Suprapubic skin (tissue), 3 donors: ENCODE results near the gene CEP290.

Source experiments
- POLR2AphosphoS5 ChIP-seq, 3 donors: sonication (generic); formaldehyde crosslinking; IDR thresholded peaks; one replicate each; pipeline ENCODE4 v1.6.1; 2017; ENCODE audit warnings: antibody characterized with exemption in 3 of 3
- TF ChIP-seq, protein P1 (sequence below), 2 donors: fragments of 200-600 bp in 1 of 2; fragments of 450-650 bp in 1 of 2; sonication (generic) in 1 of 2; IDR thresholded peaks; one replicate each; pipeline ENCODE4 v1.5.1; 2016 to 2019; ENCODE audit warnings: antibody characterized with exemption in 2 of 2, mild to moderate bottlenecking in 1 of 2, moderate library complexity in 1 of 2

DNA sequence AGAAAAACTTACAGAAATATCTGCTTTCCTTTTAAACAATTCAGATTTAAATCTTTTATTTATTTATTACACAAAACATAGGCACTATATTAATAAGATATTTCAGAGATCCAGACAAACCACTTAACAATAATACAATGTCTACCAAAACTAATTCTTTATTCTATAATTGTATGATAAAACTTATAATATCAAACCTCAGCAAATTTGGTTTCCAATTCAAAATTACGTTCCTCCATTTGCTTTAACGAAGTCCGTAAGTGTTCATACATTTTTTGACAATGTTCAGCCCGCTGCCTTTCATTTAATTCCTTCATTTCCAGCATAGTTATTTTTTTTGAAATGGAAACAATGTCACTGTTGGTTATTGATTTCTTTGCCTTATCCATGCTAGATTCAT, 48.3 kb downstream of the CEP290 start:
- no peak for TF ChIP-seq POLR2AphosphoS5 (IDR thresholded peaks at IDR 0.05)
- TF ChIP-seq, protein P1, sequence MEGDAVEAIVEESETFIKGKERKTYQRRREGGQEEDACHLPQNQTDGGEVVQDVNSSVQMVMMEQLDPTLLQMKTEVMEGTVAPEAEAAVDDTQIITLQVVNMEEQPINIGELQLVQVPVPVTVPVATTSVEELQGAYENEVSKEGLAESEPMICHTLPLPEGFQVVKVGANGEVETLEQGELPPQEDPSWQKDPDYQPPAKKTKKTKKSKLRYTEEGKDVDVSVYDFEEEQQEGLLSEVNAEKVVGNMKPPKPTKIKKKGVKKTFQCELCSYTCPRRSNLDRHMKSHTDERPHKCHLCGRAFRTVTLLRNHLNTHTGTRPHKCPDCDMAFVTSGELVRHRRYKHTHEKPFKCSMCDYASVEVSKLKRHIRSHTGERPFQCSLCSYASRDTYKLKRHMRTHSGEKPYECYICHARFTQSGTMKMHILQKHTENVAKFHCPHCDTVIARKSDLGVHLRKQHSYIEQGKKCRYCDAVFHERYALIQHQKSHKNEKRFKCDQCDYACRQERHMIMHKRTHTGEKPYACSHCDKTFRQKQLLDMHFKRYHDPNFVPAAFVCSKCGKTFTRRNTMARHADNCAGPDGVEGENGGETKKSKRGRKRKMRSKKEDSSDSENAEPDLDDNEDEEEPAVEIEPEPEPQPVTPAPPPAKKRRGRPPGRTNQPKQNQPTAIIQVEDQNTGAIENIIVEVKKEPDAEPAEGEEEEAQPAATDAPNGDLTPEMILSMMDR (IDR thresholded peaks at IDR 0.05): no peak
